Mucosa of descending colon (tissue), 3 donors: ENCODE measurements around the gene ZNF724. TPM values are rescaled to one million over a fixed set of nuclear protein-coding genes. Genes with fewer than 3 reads are reported as not detected.
"Not testable (repeated sequence)": the region's sequence is repeated elsewhere in the genome, so short reads cannot be mapped to it uniquely, and the experiment has no call there.

Experiments used
- ATAC-seq: fragments of 200-7000 bp; cut with Tn5 transposase; one replicate; pipeline ENCODE4 v1.9.1; 2020; ENCODE audit warnings: mild to moderate bottlenecking, moderate library complexity
- DNase-seq, 3 donors: peaks; one replicate each; pipeline ENCODE4 v3.0.0-alpha.2; 2020
- H3K36me3 ChIP-seq: fragments of 200-600 bp; one replicate; pipeline ENCODE4 v1.8.0; 2021; ENCODE audit warnings: low read depth, mild to moderate bottlenecking
- H3K4me1 ChIP-seq: fragments of 200-600 bp; one replicate; pipeline ENCODE4 v1.8.0; 2021; ENCODE audit warnings: low read depth, mild to moderate bottlenecking
- H3K4me3 ChIP-seq: fragments of 200-600 bp; one replicate; pipeline ENCODE4 v1.8.0; 2021; ENCODE audit warnings: mild to moderate bottlenecking
- H3K9me3 ChIP-seq: fragments of 200-600 bp; one replicate; pipeline ENCODE4 v1.8.0; 2021; ENCODE audit warnings: mild to moderate bottlenecking
- CTCF ChIP-seq: fragments of 200-600 bp; IDR thresholded peaks from one replicate; pipeline ENCODE4 v1.8.0; 2022; ENCODE audit warnings: antibody characterized with exemption, mild to moderate bottlenecking
- intact Hi-C, 2 donors: fragments of 100-400 bp; cut with DNase I in 1 of 2; cut with micrococcal nuclease in 1 of 2; formaldehyde crosslinking; loops; one replicate each; pipeline versions ENCODE4 v1.11.0 to v1.11.1; 2022; cut with DNase I, micrococcal nuclease
- total RNA-seq, 3 donors: library from RNA; stranded (reverse); fragmentation: NEBNext Ultra II Directional in 2 of 3; extraction: Animal tissue kit (Norgen Biotek cat#: 25700) in 2 of 3; gene quantifications; one replicate each; pipeline versions ENCODE4 v1.2.1 to v1.2.4, GENCODE V29; 2021 to 2023
- donor health status: DM: no; HTN: no; CAD: no; lungs with moderate emphysema.
- donor health status: DM: no; HTN: no; CAD: no.
- donor health status: DM: no; HTN: yes; CAD: no.

ZNF724 gene
- total RNA-seq, 3 donors from 2014 or later = 2.5 to 4.4 (median 2.7) TPM

GRCh38 chr19:23259961-23260360 is 9.8 kb upstream of the ZNF724 start:
- no peak overlapping the region for H3K4me3 ChIP-seq
- ATAC-seq (no peak), DNase-seq (no peak)
- H3K36me3 ChIP-seq = no peaks in the 10 kb centered on the region
- intact Hi-C loops = no loop called here
- no peak for TF ChIP-seq CTCF
- no peaks in the 10 kb centered on the region for H3K9me3 ChIP-seq
- H3K4me1 ChIP-seq = no peaks in the 10 kb centered on the region

GRCh38 chr19:23255700-23256099 is 5.5 kb upstream of the ZNF724 start:
- Histone ChIP-seq H3K36me3 (no peaks in the 10 kb centered on the region), H3K9me3 (no peaks in the 10 kb centered on the region), H3K4me1 (no peaks in the 10 kb centered on the region), H3K4me3 (no peak overlapping the region)
- no peak for TF ChIP-seq CTCF
- ATAC-seq (no peak), DNase-seq (no peak)
- intact Hi-C loops = no loop called here

- no peak for TF ChIP-seq CTCF
- intact Hi-C loops = no loop called here
- no peak for ATAC-seq
- no peaks in the 10 kb centered on the region for H3K9me3 ChIP-seq
- H3K4me3 ChIP-seq = no peak overlapping the region
- no peaks in the 10 kb centered on the region for H3K36me3 ChIP-seq
- no peak for DNase-seq
- no peaks in the 10 kb centered on the region for H3K4me1 ChIP-seq
These were observed 4.1 kb upstream of the ZNF724 start for GRCh38 chr19:23254141-23254910.

GRCh38 chr19:23253256-23253655 is 3.1 kb upstream of the ZNF724 start:
- H3K4me1 ChIP-seq, H3K9me3 ChIP-seq, DNase-seq, intact Hi-C loops, H3K36me3 ChIP-seq, H3K4me3 ChIP-seq, ATAC-seq: not testable (repeated sequence)

GRCh38 chr19:23241419-23241818 is 8.8 kb downstream of the ZNF724 start:
- H3K9me3 ChIP-seq = peaks cover 58% of the 10 kb centered on the region
- ATAC-seq = no peak

More at GRCh38 chr19:23241419-23241818, 8.8 kb downstream of the ZNF724 start:
- Histone ChIP-seq H3K4me1 (no peaks in the 10 kb centered on the region), H3K36me3 (no peaks in the 10 kb centered on the region), H3K4me3 (no peak overlapping the region)
- DNase-seq = no peak
- TF ChIP-seq CTCF = no peak
- intact Hi-C loops = no loop called here
